Stimulated activated CD4-positive, alpha-beta T cell treated with anti-CD3 and anti-CD28 coated beads, Interleukin-1b, Interleukin-23, amount 100 ng/mL, for 48 hours (primary cell): Measurements from ENCODE around the gene ANKRD55.
A peak's percentile ranks its signal among the peaks of the same experiment; 100 is the strongest.
"Not testable (repeated sequence)": the region's sequence is repeated elsewhere in the genome, so short reads cannot be mapped to it uniquely, and the experiment has no call there.

ENCODE experiments used
- DNase-seq: peaks from one replicate; pipeline ENCODE4 v3.0.0-alpha.2; 2020

Gene ANKRD55

DNA sequence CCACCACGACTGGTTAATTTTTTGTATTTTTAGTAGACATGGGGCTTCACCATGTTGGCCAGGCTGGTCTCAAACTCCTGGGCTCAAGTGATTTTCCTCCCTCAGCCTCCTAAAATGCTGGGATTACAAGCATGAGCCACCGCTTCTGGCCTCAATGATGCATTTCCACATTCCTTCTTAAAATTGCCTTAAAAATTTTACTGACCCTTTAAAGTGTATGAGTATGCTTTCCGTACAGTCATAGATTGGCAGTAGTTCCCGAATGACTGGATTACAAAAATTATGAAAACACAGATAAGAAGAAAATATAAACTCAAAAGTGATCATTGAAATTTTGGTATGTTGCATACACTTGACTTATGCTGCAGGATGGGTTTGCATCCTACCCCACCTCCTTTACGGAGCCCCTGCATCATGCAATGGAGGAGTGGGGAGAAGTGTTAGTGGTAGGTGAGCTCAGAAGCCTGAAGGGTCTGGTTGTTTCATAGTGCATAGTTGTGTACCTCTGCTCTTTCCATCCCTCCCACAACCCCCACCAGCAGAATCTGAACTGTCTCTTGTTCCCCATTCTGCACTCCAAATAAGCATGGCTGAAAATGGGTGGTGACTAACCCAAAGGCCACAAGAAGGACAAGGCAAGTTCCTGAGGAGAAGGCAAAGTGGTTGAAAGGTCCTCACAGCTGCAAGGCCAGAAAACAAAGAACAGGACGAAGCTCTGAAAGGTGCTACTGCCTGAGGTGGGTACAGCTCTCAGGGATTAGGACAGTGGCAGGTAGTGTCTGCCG lies 26.8 kb downstream of the ANKRD55 start:
- no peak for DNase-seq

DNA sequence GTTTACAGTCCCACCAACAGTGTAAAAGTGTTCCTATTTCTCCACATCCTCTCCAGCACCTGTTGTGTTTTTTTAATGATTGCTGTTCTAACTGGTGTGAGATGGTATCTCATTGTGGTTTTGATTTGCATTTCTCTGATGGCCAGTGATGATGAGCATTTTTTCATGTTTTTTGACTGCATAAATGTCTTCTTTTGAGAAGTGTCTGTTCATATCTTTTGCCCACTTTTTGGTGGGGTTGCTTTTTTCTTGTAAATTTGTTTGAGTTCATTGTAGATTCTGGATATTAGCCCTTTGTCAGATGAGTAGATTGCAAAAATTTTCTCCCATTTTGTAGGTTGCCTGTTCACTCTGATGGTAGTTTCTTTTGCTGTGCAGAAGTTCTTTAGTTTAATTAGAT lies 29.2 kb downstream of the ANKRD55 start:
- not testable (repeated sequence) for DNase-seq

DNA sequence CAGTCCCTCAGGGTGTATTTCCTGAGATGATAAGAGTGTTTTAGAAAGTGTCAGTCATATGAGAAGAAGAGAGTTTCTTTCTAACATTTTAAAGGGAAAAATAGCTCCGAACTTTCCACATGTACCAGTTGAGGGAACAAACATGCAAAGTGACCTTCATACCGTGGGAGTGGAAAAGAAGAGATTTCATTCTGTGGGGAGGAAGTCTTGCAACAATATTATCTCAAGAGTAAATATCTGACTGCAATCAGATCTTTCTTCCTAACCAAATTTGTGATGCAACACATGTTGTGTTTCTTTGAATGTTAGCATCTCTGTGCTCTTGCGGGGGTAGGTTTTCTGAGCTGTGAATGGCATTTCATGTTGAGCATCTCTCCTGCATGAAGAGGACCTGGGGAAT lies 30.6 kb downstream of the ANKRD55 start:
- no peak for DNase-seq

DNA sequence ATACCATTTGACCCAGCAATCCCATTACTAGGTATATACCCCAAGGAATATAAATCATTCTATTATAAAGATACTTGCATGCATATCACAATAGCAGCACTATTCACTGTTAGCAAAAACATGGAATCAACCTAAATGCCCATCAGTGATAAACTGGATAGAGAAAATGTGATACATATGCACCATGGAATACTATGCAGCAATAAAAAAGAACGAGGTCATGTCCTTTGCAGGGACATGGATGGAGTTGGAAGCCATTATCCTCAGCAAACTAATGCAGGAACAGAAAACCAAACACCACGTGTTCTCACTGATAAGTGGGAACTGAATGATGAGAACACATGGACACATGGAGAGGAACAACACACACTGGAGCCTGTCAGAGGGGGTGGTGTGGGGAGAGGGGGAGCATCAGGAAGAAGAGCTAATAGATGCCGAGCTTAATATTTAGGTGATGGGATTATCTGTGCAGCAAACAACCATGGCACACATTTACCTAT lies 31.3 kb downstream of the ANKRD55 start:
- DNase-seq: not testable (repeated sequence)

DNA sequence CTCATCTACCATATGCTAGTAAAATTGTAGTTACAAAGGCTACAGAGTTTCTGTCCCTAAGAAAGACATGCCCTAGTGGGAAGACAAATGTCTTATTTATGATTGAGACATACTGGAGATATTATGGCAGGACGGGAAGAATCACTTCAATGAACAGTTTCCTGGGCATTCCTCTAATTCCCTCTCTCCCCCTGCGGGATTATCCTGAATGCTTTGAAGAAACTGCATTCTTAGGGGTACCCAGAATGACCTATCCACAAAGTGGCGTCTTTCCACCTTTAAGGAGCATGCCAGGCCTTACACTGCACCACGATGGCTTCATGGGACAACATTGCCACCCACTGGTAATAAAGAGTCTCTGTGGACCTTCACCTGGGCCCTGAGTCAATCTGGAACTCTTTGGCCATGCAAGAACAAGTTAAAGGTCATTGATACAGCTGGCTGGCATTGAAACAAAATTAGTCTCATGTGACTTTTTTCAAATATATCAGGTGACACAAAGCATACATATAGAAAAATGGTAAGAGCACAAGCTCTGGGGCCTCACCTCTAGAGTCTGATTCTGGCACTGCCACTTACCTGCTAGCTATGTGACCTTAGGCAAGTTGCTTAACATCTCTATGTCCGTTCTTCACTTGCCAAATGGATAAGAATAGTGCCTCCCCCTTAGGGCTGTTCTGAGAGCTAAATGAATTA lies 32.0 kb downstream of the ANKRD55 start:
- peak; percentile 58 for DNase-seq

DNA sequence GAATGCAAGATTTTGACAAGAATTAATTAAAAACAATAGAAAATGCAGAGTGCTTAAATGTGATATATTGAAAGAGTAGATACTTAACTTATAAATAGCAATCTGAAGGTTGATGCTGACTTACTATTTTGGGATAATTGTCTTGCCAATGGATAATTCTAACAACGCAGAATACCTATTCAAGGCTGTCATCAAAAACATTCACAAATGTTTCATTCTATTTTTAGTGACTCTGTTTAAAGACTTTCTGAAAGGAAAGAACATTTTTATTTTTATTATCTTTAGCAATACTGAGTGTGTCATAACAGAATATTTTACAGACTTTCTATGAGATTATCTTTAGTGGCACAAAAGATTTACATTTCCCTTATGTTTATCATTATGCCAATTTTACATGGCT lies 38.1 kb downstream of the ANKRD55 start:
- DNase-seq: no peak

DNA sequence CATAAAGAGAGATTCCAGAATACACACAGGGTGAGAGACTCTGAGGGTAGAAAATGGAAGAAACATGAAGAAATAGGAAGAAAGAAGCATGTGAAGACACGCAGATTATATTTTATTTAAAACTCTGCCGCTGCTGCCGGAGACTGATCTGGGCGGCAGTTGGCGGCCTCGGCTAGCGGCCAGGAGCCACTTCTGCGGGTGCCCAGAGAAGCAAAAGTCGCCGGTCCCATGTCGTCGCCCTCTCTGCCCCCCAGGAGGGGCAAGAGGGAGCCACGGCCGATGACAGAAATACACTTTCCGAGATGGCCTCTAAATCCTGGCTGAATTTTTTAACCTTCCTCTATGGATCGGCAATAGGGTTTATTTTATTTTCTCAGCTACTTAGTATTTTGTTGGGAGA lies 40.9 kb downstream of the ANKRD55 start:
- no peak for DNase-seq

DNA sequence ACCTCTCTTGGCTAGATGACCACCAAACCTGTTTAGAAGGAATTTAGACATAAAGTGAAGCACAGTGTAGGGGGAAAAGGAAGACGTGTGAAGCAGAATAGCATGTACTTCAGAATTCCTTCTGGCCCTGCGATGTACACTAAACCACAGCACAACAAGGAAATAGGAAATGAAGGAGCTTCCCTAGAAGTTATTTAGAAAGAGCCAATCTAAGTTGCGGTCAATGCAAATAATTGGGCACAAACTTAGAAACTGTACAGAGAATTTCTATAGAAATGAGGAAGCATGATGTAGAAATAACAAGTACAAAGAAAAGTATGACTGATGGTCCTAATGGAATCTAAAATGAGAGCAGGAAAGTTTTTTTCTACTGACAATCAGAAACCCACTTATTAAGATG lies 41.5 kb downstream of the ANKRD55 start:
- no peak for DNase-seq

DNA sequence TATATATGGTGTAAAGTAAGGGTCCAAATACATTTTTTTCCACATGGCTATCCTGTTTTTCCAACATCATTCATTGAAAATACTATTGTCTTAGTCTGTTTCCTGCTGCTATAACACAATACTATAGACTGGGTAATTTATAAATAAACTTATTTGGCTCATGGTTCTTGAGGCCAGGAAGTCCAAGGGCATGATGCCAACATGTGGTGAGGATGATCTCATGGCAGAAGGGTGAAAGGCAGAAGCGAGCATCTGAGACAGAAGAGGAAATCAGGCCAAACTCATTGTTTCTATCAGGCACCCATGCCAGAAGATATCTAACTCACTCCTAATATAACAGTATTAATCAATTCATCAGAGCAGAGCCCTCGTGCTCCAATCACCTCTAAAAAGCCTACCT lies 42.6 kb downstream of the ANKRD55 start:
- no peak for DNase-seq

DNA sequence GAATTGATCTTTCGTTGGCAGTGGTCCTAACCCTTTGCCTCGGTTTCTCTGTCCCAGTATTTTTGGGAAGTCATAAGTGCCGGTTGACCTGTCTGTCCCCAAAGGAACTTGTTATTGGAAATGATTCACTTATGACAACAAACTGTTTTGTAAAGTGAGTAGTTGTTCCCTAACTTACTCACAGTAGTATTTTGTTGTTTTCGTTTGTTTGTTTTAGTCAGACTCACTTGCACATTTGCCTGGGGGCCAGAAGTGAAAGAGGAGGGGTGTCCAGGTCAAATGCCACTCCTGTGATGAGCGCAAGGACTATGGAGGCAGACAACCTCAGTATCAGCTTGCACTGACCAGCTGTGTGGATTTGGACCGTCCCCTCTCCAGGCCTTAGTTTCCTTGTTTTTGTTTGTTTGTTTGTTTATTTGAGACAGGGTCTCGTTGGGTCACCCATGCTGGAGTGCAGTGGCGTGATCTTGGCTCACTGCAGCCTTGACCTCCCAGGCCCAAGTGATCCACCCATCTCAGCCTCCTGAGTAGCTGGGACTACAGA lies 47.3 kb downstream of the ANKRD55 start:
- DNase-seq: no peak

DNA sequence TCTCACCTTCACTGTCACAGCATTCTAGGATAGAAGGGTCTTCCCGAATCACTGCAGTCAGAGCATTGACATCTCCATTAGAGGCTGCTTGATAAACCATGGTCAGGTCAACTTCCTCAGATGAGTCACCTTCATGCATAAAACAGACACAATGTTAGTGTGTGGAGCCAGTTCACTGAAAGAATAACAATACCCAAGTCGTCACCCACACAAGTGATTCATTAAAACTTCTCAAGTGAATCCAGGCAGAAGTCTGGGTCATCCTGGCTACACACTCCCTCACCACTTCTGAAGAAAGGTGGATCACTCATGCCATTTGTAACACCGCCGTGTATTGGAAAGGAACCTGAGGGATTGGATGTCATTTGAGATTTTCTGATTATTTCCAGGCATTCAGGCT lies 49.6 kb downstream of the ANKRD55 start:
- no peak for DNase-seq

DNA sequence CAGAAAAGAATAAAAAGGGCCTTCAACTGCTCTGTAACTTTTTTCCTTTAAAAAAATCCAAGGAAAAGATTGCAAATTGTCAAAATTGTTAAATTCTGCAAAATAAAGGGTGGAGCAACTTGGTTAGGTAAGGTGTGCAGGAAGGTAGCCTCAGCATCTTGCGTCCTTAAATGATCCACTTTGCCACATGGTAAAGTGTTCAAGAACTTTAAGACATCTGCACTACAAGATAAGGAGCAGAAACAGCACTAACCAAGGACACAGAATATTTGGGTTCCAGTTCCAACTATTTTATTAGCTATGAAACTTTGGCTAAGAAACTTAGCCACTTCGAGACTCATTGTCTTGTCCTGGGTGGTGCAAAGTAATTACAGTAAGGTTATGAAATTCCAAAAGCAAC lies 53.7 kb downstream of the ANKRD55 start:
- DNase-seq: no peak

DNA sequence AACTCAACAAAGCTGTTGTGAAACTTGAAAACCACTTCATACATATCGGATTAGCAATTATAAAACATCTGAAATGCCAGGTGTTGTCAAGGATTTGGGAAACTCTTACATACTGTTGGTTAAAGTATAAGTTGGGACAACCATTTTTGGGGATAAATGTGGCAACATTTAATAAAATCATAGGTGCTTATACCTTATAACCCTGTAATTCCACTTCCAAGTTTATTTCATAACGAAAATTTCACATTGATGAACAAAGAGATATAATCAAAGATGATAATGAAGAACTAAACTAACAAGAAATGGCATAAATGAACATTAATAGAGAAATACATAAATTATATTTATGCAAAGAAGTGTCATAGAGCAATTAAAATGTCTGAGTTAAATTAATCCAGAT lies 54.3 kb downstream of the ANKRD55 start:
- no peak for DNase-seq

DNA sequence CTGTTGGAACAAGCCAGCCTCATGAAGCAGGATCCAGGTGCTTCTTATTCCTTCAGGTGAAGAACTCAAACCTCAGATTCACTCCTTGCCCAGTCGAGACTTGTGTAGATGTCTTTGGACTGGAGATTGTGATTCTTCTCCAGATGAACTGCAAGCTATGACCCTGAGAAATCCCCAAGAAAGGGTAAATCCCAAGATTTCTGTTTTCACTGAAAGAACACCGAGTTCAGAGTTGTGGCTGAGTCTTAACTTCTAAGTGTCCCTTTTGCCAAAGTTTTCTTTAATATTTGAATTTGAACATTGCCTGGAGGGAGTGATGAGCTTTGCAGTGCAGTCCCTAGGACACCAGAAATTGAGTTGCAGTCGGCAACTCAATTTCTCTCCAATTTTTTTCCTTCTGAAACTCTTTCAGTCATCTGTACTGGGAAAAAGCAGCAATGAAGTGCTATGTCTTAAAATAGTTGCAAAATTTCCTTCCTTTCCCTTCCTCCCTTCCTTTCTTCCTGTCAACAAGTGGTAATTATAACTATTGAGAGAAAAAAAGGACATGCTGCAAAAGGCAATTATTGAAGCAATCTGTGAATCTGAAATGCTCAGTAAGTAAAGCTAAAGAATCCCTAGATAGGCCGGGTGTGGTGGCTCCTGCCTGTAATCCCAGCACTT lies 56.1 kb downstream of the ANKRD55 start:
- no peak for DNase-seq

DNA sequence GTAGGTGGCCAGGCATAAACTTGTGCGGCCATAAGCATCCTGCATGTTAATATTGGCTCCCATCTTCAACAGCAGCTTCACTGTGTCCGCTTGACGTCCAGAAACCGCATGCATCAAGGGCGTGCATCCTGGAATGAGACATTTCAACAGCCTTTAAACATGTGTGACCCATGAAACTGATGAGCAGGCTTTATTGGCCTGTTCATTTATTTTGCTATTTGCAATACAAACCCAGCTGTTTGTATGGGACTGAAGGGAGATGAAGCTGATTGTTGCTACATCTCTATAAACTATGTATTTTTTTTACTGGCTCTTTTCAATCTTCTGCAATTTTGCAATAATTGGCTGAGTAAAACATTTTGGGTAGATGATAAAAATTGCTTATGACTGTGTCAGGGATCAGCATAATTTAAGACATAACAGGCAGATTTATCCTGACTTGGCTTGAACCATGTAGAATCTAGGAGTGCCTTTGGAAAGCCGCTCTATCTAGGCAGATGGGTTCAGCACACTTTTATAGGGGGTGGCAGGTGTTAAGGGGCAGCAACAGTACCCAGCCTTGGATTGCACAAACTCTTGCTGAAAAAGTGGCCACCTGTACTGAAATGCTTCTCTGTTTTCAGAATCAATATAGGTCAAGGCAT lies 56.9 kb downstream of the ANKRD55 start:
- no peak for DNase-seq

DNA sequence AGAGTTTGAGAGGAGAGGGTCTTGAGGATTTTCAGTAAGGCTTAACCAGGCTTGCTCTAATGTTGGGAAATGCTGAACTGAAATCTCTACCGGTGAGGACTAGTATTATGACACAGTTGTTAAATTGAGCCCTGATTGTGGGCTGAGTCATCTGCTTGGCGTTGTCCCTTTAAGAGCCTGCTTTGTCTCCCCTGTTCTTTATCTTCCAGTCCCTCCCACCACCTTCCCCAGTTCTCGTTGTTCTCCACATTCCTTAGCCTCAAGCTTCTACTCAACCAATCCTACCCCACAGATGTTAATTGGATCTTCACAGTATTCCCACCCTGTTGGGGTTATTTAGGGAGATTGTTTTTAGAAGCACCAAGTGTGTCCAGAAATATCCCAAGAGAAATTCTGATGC lies 57.6 kb downstream of the ANKRD55 start:
- DNase-seq: no peak

DNA sequence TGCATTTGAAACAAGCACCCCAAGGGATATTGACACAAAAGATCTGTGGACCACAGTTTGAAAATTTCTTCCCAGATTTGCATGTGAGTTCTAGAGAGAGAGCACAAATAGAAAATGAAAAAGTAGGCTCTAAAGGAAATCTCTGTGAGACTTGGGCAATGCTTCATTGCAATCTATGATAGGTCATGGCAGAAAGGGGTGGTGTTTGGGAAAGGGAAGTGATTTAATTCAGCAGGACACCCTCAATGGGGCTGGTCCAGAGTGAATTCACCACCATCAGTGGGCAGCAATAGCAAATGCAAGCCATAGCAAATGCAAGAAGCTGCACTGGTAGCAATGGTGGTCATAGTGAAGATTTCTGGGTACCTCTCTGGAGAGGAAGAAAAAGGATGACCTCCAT lies 58.1 kb downstream of the ANKRD55 start:
- no peak for DNase-seq

DNA sequence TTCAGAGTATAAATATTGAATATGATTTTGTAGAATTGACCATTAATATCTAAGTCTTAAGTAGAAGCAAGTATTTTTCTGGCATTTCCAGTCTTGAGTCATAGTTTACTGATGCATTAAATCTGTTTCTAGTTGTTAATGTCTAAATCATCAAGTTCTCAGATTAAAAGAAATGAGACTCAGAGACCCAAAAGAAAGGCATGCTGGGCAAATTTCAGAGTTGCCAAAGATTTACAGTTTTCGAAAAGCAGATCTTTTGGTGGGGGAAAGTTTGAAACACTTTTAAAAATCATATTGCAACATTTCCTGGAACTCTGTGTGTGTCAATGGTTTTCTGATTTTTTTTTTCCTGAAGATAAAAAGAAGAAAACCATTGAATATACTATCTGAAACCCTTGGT lies 60.9 kb downstream of the ANKRD55 start:
- no peak for DNase-seq

DNA sequence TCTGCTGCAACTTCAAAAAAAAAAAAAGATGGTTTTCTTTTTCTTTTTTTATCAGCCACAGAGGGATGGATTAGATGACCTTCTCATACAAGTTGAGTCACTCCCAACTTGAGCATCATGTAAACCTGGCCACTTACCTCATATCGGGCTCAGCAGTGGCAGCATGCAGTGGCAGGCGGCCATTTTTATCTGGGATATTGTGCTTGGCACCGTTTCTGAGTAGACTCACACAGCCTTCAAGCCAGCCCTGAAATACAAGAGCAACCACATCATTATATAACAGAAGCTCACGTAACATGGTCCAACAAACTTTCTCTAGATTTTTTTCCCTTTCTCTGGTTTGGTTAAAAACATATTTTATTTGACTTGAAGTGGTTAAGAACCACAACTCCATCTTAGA lies 62.6 kb downstream of the ANKRD55 start:
- DNase-seq: no peak

DNA sequence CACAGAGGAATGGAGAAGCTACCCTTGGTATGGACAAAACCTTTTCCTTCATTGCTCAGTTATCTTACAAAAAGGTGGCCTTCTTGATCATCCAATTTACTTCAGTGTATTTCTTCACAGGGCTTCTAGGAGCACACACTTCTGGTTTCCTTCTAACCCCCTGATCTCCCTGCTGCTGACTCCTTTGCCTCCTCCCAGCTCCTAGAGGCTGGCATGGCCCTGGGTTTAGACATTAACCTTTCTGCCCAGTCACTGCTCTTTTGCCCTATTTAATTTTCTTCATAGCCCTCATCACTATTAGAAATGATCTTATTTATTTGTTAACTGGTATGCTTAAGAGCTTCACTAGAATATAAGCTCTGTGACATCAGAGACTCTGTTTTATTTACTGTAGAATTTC lies 63.2 kb downstream of the ANKRD55 start:
- DNase-seq: no peak

DNA sequence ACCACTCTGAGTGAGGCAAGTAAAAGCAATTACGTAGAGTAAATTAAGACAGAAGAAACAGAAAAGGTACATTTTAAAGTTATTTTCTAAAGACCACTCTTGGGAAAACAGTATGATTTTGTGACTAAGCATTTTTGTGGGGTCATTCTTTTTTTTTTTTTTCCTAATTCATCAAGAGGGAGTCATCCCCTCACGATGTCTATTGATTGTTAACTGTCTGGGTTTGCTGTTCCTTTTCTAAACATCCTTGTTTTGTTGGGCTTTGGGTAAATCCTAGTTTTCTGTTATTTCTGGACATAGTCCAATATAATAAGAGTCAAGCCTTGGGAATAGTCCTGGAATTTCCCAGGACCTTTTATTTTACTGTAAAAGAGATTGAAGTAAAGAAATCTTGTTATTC lies 63.8 kb downstream of the ANKRD55 start:
- DNase-seq: no peak

DNA sequence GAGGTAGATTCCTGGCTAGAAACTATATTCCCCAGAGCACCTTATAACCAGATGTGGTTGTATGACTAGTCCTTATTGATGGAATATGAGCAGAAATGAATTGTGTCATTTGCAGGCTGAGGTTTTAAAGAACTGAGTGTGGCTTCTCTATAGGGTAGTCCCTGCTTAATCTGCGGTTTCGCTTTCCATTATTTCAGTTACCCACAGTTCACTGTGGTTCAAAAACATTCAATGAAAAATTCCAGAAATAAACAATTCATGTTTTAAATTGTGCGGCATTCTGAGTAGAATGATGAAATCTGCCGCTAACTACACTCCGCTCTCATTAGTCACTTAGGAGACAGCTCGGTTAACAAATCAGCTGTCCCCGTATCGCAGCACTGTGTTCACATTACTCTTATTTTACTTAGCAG lies 65.1 kb downstream of the ANKRD55 start:
- no peak for DNase-seq

DNA sequence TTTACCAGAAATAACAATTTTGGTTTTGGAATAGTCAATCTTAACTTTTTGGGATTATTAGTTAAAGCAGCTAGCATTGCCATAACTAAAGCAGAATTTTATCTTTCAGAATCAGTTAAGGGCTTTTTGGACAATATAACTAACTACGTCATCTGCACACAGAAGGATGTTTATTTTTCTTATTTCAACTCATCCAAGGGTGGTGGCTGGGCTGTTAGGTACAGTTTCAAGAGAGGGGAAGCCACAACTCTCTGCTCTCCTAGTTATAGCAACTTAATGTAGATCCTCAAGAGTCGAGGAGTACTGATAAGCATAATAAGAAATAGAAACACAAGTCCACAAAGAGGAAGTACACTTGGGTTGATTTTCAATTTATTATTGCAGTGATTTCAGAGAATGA lies 65.6 kb downstream of the ANKRD55 start:
- DNase-seq: no peak
